Vagina (tissue), 2 donors: ENCODE measurements around the gene SMARCA2. TPM values are rescaled to one million over a fixed set of nuclear protein-coding genes. Genes with fewer than 3 reads are reported as not detected.

Experiments
- DNase-seq, 2 donors: peaks; one replicate each; pipeline ENCODE4 v3.0.0-alpha.2; 2017; ENCODE audit errors: extremely low spot score in 2 of 2
- H3K27ac ChIP-seq: fragments of 200-600 bp; sonication (generic); one replicate; pipeline ENCODE4 v1.5.1; 2019
- H3K27me3 ChIP-seq: fragments of 200-600 bp; sonication (generic); one replicate; pipeline ENCODE4 v1.5.1; 2019
- H3K36me3 ChIP-seq, 2 donors: fragments of 200-600 bp; sonication (generic); one replicate each; pipeline ENCODE4 v1.5.1; 2017 to 2019
- H3K4me1 ChIP-seq: fragments of 200-600 bp; sonication (generic); one replicate; pipeline ENCODE4 v1.5.1; 2019
- H3K4me3 ChIP-seq, 2 donors: fragments of 200-600 bp; sonication (generic); 1 replicate in 1 of 2; 2 replicates in 1 of 2; pipeline ENCODE4 v1.5.1; 2016 to 2019
- H3K9me3 ChIP-seq: fragments of 200-600 bp; sonication (generic); one replicate; pipeline ENCODE4 v1.5.1; 2019
- POLR2A ChIP-seq, 2 donors: fragments of 450-650 bp; IDR thresholded peaks; one replicate each; pipeline ENCODE4 v1.6.1; 2017; ENCODE audit warnings: antibody characterized with exemption in 2 of 2, mild to moderate bottlenecking in 2 of 2, moderate library complexity in 2 of 2
- POLR2AphosphoS5 ChIP-seq, 2 donors: sonication (generic); formaldehyde crosslinking; IDR thresholded peaks; one replicate each; pipeline ENCODE4 v1.9.0; 2017; ENCODE audit warnings: antibody characterized with exemption in 2 of 2, mild to moderate bottlenecking in 2 of 2, low read depth in 1 of 2; ENCODE audit not compliant: insufficient read depth in 1 of 2
- intact Hi-C: fragments of 100-400 bp; cut with DNase I; formaldehyde crosslinking; loops from one replicate; pipeline ENCODE4 v1.15.1; 2023
- total RNA-seq: library from RNA; depleted of rRNA; stranded (reverse); fragments of >200 nt; gene quantifications from one replicate; pipeline ENCODE4 v1.2.3, GENCODE V29; 2016
- TF ChIP-seq, protein P1 (sequence below), 3 experiments: fragments of 450-650 bp in 2 of 3; fragments of 200-600 bp in 1 of 3; sonication (generic) in 1 of 3; IDR thresholded peaks; one replicate each; pipeline ENCODE4 v1.5.1; 2017 to 2019; ENCODE audit warnings: antibody characterized with exemption in 3 of 3, mild to moderate bottlenecking in 2 of 3, moderate library complexity in 2 of 3

The SMARCA2 gene
- total RNA-seq, 1 donor from 2014 or later: 98.0 TPM

DNA sequence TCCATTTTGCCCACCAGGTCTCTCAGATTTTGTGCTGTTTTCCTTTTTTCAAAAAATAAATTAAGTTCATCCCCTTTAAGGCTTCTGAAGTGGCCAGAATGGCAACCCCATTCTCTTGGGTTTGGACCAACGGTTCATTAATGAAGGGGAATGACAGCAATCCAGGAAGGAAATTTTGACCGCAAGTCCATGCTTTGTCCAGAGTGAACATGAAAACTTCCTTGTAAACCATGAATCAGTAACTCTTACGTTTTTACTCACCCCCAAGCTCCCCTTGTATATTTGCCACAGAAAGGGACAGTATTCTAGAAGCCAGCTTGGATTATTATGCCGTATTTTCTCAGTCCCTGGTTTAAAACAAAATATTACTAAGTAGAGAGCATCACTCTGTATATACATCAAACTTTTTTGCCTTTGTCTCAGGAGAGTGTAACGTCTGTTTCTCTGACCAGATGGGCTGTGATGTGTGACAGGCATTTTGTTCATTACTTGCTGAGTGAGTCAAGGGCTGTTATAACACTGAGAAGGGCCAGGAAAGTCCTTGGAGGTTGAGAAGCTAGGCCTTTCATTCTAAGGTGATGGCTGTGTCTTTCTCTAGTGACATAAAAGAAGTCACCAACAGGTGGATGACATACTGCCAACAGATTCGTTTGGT lies 148.2 kb downstream of the SMARCA2 start:
- Histone ChIP-seq H3K36me3 (no peaks in the 10 kb centered on the region), H3K9me3 (no peaks in the 10 kb centered on the region), H3K27ac (no peak overlapping the region), H3K4me3 (no peak overlapping the region), H3K4me1 (peaks cover 27% of the 10 kb centered on the region), H3K27me3 (no peaks in the 10 kb centered on the region)
- intact Hi-C loops: no loop called here
- DNase-seq: no peak
- TF ChIP-seq, protein P1, sequence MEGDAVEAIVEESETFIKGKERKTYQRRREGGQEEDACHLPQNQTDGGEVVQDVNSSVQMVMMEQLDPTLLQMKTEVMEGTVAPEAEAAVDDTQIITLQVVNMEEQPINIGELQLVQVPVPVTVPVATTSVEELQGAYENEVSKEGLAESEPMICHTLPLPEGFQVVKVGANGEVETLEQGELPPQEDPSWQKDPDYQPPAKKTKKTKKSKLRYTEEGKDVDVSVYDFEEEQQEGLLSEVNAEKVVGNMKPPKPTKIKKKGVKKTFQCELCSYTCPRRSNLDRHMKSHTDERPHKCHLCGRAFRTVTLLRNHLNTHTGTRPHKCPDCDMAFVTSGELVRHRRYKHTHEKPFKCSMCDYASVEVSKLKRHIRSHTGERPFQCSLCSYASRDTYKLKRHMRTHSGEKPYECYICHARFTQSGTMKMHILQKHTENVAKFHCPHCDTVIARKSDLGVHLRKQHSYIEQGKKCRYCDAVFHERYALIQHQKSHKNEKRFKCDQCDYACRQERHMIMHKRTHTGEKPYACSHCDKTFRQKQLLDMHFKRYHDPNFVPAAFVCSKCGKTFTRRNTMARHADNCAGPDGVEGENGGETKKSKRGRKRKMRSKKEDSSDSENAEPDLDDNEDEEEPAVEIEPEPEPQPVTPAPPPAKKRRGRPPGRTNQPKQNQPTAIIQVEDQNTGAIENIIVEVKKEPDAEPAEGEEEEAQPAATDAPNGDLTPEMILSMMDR (IDR thresholded peaks at IDR 0.05): no peak
- no peak for TF ChIP-seq POLR2AphosphoS5 (IDR thresholded peaks at IDR 0.05; ENCODE audit: insufficient read depth in 1 of 2, low read depth in 1 of 2)
- TF ChIP-seq POLR2A (IDR thresholded peaks at IDR 0.05): no peak

DNA sequence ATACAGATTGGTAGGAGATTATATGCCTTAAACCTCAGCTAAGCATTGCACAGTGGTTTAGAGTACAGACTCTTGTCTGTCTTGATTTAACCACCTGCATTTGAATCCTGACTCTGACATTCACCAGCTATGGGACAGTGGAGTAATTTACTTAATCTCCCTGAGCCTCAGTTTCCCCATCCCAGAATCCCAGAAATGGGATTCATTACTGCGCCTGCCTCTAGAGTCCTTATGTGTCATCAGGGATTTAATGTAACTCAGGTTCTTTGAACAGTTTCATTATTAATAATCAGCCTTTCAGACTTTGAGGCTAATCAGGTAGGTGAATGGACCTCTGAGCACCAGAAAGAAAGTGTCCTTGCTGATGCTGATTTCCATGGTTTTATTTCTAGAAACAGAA lies 149.1 kb downstream of the SMARCA2 start:
- TF ChIP-seq POLR2AphosphoS5 (IDR thresholded peaks at IDR 0.05; ENCODE audit: insufficient read depth in 1 of 2, low read depth in 1 of 2): no peak
- TF ChIP-seq, protein P1 (IDR thresholded peaks at IDR 0.05): no peak
- TF ChIP-seq POLR2A (IDR thresholded peaks at IDR 0.05): no peak
- H3K36me3 ChIP-seq: no peaks in the 10 kb centered on the region
- intact Hi-C loops: no loop called here

DNA sequence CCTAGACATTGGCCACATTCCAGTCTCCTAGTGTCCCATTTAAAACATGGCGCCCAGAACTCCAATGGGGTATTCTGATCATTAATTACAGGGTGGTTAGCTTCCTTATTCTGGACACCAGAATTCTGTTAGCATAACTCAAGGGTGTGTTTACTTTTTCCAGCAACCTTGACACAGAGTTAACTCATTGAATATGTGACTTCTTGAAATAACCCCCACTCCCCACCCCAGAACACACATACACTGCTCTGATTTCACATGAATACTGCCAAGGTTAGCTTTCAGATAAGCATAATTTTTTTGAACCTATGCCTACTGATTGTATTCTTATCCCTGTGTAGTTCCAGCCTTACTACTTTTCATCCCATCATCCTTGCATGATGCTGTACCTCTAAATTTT lies 151.1 kb downstream of the SMARCA2 start:
- H3K4me3 ChIP-seq: no peak overlapping the region
- peaks cover 14% of the 10 kb centered on the region for H3K4me1 ChIP-seq
- H3K36me3 ChIP-seq: no peaks in the 10 kb centered on the region
- no peak overlapping the region for H3K27ac ChIP-seq
- no peaks in the 10 kb centered on the region for H3K27me3 ChIP-seq
- DNase-seq: no peak
- TF ChIP-seq, protein P1 (IDR thresholded peaks at IDR 0.05): no peak
- TF ChIP-seq POLR2AphosphoS5 (IDR thresholded peaks at IDR 0.05; ENCODE audit: insufficient read depth in 1 of 2, low read depth in 1 of 2): no peak
- no peak for TF ChIP-seq POLR2A (IDR thresholded peaks at IDR 0.05)
- intact Hi-C loops: no loop called here
- no peaks in the 10 kb centered on the region for H3K9me3 ChIP-seq

More for the DNA sequence above, 149.1 kb downstream of the SMARCA2 start:
- no peaks in the 10 kb centered on the region for H3K27me3 ChIP-seq
- no peak overlapping the region for H3K4me3 ChIP-seq
- H3K4me1 ChIP-seq: peaks cover 27% of the 10 kb centered on the region
- DNase-seq: no peak
- H3K27ac ChIP-seq: no peak overlapping the region
- H3K9me3 ChIP-seq: no peaks in the 10 kb centered on the region

DNA sequence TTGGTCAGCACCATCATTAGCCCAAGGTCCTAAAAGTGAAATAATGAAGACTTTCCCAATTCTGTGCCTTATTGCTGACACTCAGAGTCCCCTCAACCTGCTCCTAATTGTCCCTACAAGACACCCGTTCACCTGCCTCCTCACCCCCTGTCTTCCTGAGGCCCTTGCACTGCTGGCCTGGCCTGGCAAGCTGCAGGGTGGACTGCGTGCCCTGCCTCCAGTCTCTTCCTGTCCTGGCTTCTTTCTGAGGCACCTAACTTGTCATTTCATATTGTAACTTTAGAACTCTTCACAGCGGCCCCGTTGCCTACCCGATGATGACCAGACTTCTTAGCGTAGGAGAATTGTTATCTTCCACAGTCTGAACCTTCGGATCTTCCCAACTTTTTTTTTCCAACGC lies 153.9 kb downstream of the SMARCA2 start:
- Histone ChIP-seq H3K36me3 (peaks cover 0 to 5% of the 10 kb centered on the region in 2 donors), H3K4me1 (no peaks in the 10 kb centered on the region), H3K9me3 (no peaks in the 10 kb centered on the region), H3K27me3 (no peaks in the 10 kb centered on the region), H3K27ac (no peak overlapping the region), H3K4me3 (no peak overlapping the region)
- intact Hi-C loops: no loop called here
- TF ChIP-seq POLR2AphosphoS5 (IDR thresholded peaks at IDR 0.05; ENCODE audit: insufficient read depth in 1 of 2, low read depth in 1 of 2) (no peak), POLR2A (IDR thresholded peaks at IDR 0.05) (no peak)
- TF ChIP-seq, protein P1 (IDR thresholded peaks at IDR 0.05): no peak
- DNase-seq: no peak

GRCh38 chr9:2170722-2171121 lies 155.6 kb downstream of the SMARCA2 start:
- intact Hi-C loops: no loop called here

More at GRCh38 chr9:2170722-2171121, 155.6 kb downstream of the SMARCA2 start:
- Histone ChIP-seq H3K27ac (no peak overlapping the region), H3K4me1 (no peaks in the 10 kb centered on the region), H3K9me3 (no peaks in the 10 kb centered on the region), H3K36me3 (peaks cover 0 to 5% of the 10 kb centered on the region in 2 donors), H3K27me3 (no peaks in the 10 kb centered on the region), H3K4me3 (no peak overlapping the region)
- TF ChIP-seq, protein P1 (IDR thresholded peaks at IDR 0.05): no peak
- TF ChIP-seq POLR2A (IDR thresholded peaks at IDR 0.05) (no peak), POLR2AphosphoS5 (IDR thresholded peaks at IDR 0.05; ENCODE audit: insufficient read depth in 1 of 2, low read depth in 1 of 2) (peak in 1 of 2 donors; percentile 16)
- no peak for DNase-seq
